Gastrocnemius medialis (tissue), 4 donors: ENCODE data around the gene LPCAT1. TPM values are rescaled to one million over a fixed set of nuclear protein-coding genes. Genes with fewer than 3 reads are reported as not detected.

Experiments
- ATAC-seq, 2 donors: fragments of 150-250 bp; one replicate each; pipeline ENCODE4 v1.9.1; 2016
- DNase-seq, 2 donors: peaks; one replicate each; pipeline ENCODE4 v3.0.0-alpha.2; 2019
- H3K27ac ChIP-seq, 4 donors: fragments of 200-600 bp; sonication (generic); 1 replicate in 1 of 4; 2 replicates in 3 of 4; pipeline ENCODE4 v1.5.1; 2016 to 2018; ENCODE audit warnings: mild to moderate bottlenecking in 2 of 4, moderate library complexity in 1 of 4
- H3K27me3 ChIP-seq, 3 donors: fragments of 200-600 bp; sonication (generic) in 2 of 3; 1 replicate in 1 of 3; 2 replicates in 2 of 3; pipeline versions ENCODE4 v1.5.1 to v1.6.0; 2016 to 2019; ENCODE audit warnings: mild to moderate bottlenecking in 1 of 3, moderate library complexity in 1 of 3
- H3K36me3 ChIP-seq, 2 donors: fragments of 200-600 bp; sonication (generic) in 1 of 2; one replicate each; pipeline ENCODE4 v1.5.1; 2017 to 2018
- H3K4me1 ChIP-seq, 2 donors: fragments of 200-600 bp; sonication (generic) in 1 of 2; one replicate each; pipeline ENCODE4 v1.5.1; 2016 to 2017; ENCODE audit warnings: mild to moderate bottlenecking in 2 of 2
- H3K4me3 ChIP-seq, 4 donors: fragments of 200-600 bp; sonication (generic) in 3 of 4; 1 replicate in 1 of 4; 2 replicates in 3 of 4; pipeline ENCODE4 v1.5.1; 2016 to 2019; ENCODE audit warnings: mild to moderate bottlenecking in 2 of 4
- H3K9me3 ChIP-seq, 3 donors: fragments of 200-600 bp; sonication (generic) in 2 of 3; 1 replicate in 1 of 3; 2 replicates in 2 of 3; pipeline ENCODE4 v1.5.1; 2016 to 2019
- CTCF ChIP-seq, 5 experiments: fragments of 450-650 bp in 3 of 5; fragments of 200-600 bp in 2 of 5; sonication (generic) in 2 of 5; IDR thresholded peaks in 4 of 5; conservative IDR thresholded peaks in 1 of 5; 1 replicate in 4 of 5; 2 replicates in 1 of 5; pipeline ENCODE4 v1.5.1; 2016 to 2019; ENCODE audit warnings: antibody characterized with exemption in 5 of 5, mild to moderate bottlenecking in 3 of 5, moderate library complexity in 3 of 5
- POLR2A ChIP-seq, 2 donors: fragments of 450-650 bp; IDR thresholded peaks; one replicate each; pipeline ENCODE4 v1.6.1; 2017; ENCODE audit warnings: antibody characterized with exemption in 2 of 2, mild to moderate bottlenecking in 2 of 2, moderate library complexity in 2 of 2
- in situ Hi-C, 4 donors: fragments of 200-750 bp; cut with MboI; loops; one replicate each; pipeline versions ENCODE4 v1.15.0 to v1.8.0; 2017; ENCODE audit warnings: low sequenced_read_pairs in 4 of 4
- intact Hi-C: fragments of 100-400 bp; cut with DNase I; formaldehyde crosslinking; loops from one replicate; pipeline ENCODE4 v1.15.1; 2023; ENCODE audit warnings: low total_unique reads
- total RNA-seq, 4 donors: library from RNA; depleted of rRNA; stranded (reverse); fragments of >200 nt; gene quantifications; one replicate each; pipeline versions ENCODE4 v1.1.0 to v1.2.3, GENCODE V29; 2016

LPCAT1 gene
- total RNA-seq, 4 donors from 2014 or later: 1.4 to 9.2 (median 4.2) TPM

- Histone ChIP-seq H3K4me1 (no peaks in the 10 kb centered on the region), H3K9me3 (no peaks in the 10 kb centered on the region), H3K4me3 (no peak overlapping the region), H3K27ac (no peak overlapping the region), H3K27me3 (no peaks in the 10 kb centered on the region), H3K36me3 (no peaks in the 10 kb centered on the region)
- TF ChIP-seq CTCF (IDR thresholded peaks at IDR 0.05 in 4 of 5, conservative IDR thresholded peaks at IDR 0.05 in 1 of 5): no peak
- no peak for TF ChIP-seq POLR2A (IDR thresholded peaks at IDR 0.05)
- in situ Hi-C loops: no loop called here
- ATAC-seq (no peak), DNase-seq (no peak)
- intact Hi-C loops: no loop called here
Measured at GRCh38 chr5:1465966-1466471, 57.7 kb downstream of the LPCAT1 start.

GRCh38 chr5:1465117-1465516, 58.6 kb downstream of the LPCAT1 start:
- intact Hi-C loops: no loop called here
- no peak overlapping the region for H3K4me3 ChIP-seq
- H3K9me3 ChIP-seq: no peaks in the 10 kb centered on the region
- H3K4me1 ChIP-seq: no peaks in the 10 kb centered on the region
- DNase-seq: no peak
- ATAC-seq: no peak
- no peaks in the 10 kb centered on the region for H3K36me3 ChIP-seq
- no peak for TF ChIP-seq CTCF (IDR thresholded peaks at IDR 0.05 in 4 of 5, conservative IDR thresholded peaks at IDR 0.05 in 1 of 5)
- no peak for TF ChIP-seq POLR2A (IDR thresholded peaks at IDR 0.05)
- peaks cover 0 to 6% (median 4%) of the 10 kb centered on the region in 3 donors for H3K27me3 ChIP-seq
- no peak overlapping the region for H3K27ac ChIP-seq
- in situ Hi-C loops: no loop called here

- no peaks in the 10 kb centered on the region for H3K36me3 ChIP-seq
- H3K4me3 ChIP-seq: no peak overlapping the region
- in situ Hi-C loops: no loop called here
- H3K27ac ChIP-seq: no peak overlapping the region
- no peak for TF ChIP-seq POLR2A (IDR thresholded peaks at IDR 0.05)
- TF ChIP-seq CTCF (IDR thresholded peaks at IDR 0.05 in 4 of 5, conservative IDR thresholded peaks at IDR 0.05 in 1 of 5): no peak
- peaks cover 0 to 9% (median 4%) of the 10 kb centered on the region in 3 donors for H3K27me3 ChIP-seq
- H3K4me1 ChIP-seq: no peaks in the 10 kb centered on the region
- intact Hi-C loops: no loop called here
- no peak for DNase-seq
- ATAC-seq: no peak
- H3K9me3 ChIP-seq: no peaks in the 10 kb centered on the region
Measured at GRCh38 chr5:1464511-1464910, 59.2 kb downstream of the LPCAT1 start.

GRCh38 chr5:1464096-1464446, 59.7 kb downstream of the LPCAT1 start:
- Histone ChIP-seq H3K4me1 (no peaks in the 10 kb centered on the region), H3K9me3 (no peaks in the 10 kb centered on the region), H3K27ac (no peak overlapping the region), H3K27me3 (peaks cover 0 to 9% (median 4%) of the 10 kb centered on the region in 3 donors), H3K4me3 (no peak overlapping the region), H3K36me3 (no peaks in the 10 kb centered on the region)
- no peak for DNase-seq
- in situ Hi-C loops (no loop called here), intact Hi-C loops (no loop called here)
- TF ChIP-seq CTCF (IDR thresholded peaks at IDR 0.05 in 4 of 5, conservative IDR thresholded peaks at IDR 0.05 in 1 of 5) (no peak), POLR2A (IDR thresholded peaks at IDR 0.05) (no peak)
- ATAC-seq: no peak
